Femur (tissue), 1 donor: ENCODE results near the gene CCT3.
"Not testable (repeated sequence)": the region's sequence is repeated elsewhere in the genome, so short reads cannot be mapped to it uniquely, and the experiment has no call there.

Source experiments
- DNase-seq: peaks from one replicate; pipeline ENCODE4 v3.0.0-alpha.2; 2017

The CCT3 gene

GRCh38 chr1:156368157-156368658 is 30.1 kb upstream of the CCT3 start:
- no peak for DNase-seq

- no peak for DNase-seq
Observed at GRCh38 chr1:156367383-156368156, 29.5 kb upstream of the CCT3 start.

- DNase-seq = no peak
Observed at GRCh38 chr1:156366378-156367166, 28.5 kb upstream of the CCT3 start.

GRCh38 chr1:156365754-156366153 is 27.7 kb upstream of the CCT3 start:
- no peak for DNase-seq

GRCh38 chr1:156360534-156360933 is 22.4 kb upstream of the CCT3 start:
- no peak for DNase-seq

GRCh38 chr1:156359973-156360372 is 21.9 kb upstream of the CCT3 start:
- no peak for DNase-seq

GRCh38 chr1:156359249-156359648 is 21.2 kb upstream of the CCT3 start:
- no peak for DNase-seq

GRCh38 chr1:156358641-156359040 is 20.5 kb upstream of the CCT3 start:
- DNase-seq = no peak

GRCh38 chr1:156357977-156358376 is 19.9 kb upstream of the CCT3 start:
- DNase-seq = no peak

GRCh38 chr1:156356875-156357534 is 18.9 kb upstream of the CCT3 start:
- DNase-seq = no peak

- no peak for DNase-seq
Observed at GRCh38 chr1:156356262-156356874, 18.3 kb upstream of the CCT3 start.

GRCh38 chr1:156352481-156352880 is 14.4 kb upstream of the CCT3 start:
- DNase-seq = not testable (repeated sequence)

- DNase-seq = no peak
Observed at GRCh38 chr1:156347331-156347730, 9.2 kb upstream of the CCT3 start.

- DNase-seq = no peak
Observed at GRCh38 chr1:156346636-156347035, 8.5 kb upstream of the CCT3 start.

GRCh38 chr1:156346035-156346434 is 7.9 kb upstream of the CCT3 start:
- DNase-seq = not testable (repeated sequence)

- no peak for DNase-seq
Observed at GRCh38 chr1:156344409-156344808, 6.3 kb upstream of the CCT3 start.

- no peak for DNase-seq
Observed at GRCh38 chr1:156342166-156342955, 4.3 kb upstream of the CCT3 start.

GRCh38 chr1:156337888-156338179 is 258 bp downstream of the CCT3 start:
- DNase-seq = no peak

GRCh38 chr1:156337052-156337887 is 822 bp downstream of the CCT3 start:
- no peak for DNase-seq

GRCh38 chr1:156336242-156336641 is 1.9 kb downstream of the CCT3 start:
- DNase-seq = no peak

GRCh38 chr1:156323179-156323578 is 14.9 kb downstream of the CCT3 start:
- DNase-seq = not testable (repeated sequence)
